ENCODE measurements around the gene XXYLT1. TPM values are rescaled to one million over a fixed set of nuclear protein-coding genes. Genes with fewer than 3 reads are reported as not detected.
A peak's percentile ranks its signal among the peaks of the same experiment; 100 is the strongest.

XXYLT1 gene
- total RNA-seq, 1 experiment from 2014 or later: 53.9 TPM

DNA sequence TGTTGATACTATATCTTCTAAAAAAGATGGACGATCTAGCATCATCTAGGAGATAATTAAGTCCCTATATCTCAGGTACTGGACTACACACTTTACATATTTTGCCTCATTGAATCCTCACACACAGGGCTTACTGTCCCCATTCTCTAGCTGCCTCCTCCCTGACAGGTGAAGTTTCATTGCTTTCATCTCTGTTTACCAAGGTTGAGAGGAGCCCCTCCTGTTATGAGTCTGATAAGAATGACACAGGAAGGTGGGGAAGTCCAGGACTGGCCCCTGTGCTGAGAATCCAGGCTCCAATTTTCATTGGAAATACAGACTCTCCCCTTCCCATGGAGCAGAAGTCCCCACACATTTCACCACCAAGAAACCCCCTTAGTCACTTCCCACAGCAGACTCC lies 105.2 kb downstream of the XXYLT1 start:
- CTCF ChIA-PET: no interaction called here
- intact Hi-C loops (cut with micrococcal nuclease; ENCODE audit: unreplicated experiment): no loop called here
- no peaks in the 10 kb centered on the region for H3K9me3 ChIP-seq (ENCODE audit: low read depth, low read length, poor library complexity, severe bottlenecking)
- no peaks in the 10 kb centered on the region for H3K36me3 ChIP-seq (ENCODE audit: insufficient read depth, low read length, poor library complexity, severe bottlenecking)
- no peak overlapping the region for H3K4me3 ChIP-seq (ENCODE audit: low read depth, low read length, poor library complexity, severe bottlenecking)
- no peak overlapping the region for H3K27ac ChIP-seq (ENCODE audit: low read depth, low read length, poor library complexity, severe bottlenecking)
- POLR2A ChIA-PET (ENCODE audit: low non-redundant PET): no interaction called here
- no peaks in the 10 kb centered on the region for H3K27me3 ChIP-seq (replicated peaks; ENCODE audit: insufficient read depth, low read depth, low read length, poor library complexity)
- H3K4me1 ChIP-seq (ENCODE audit: insufficient read depth, low read length, poor library complexity, severe bottlenecking): peaks cover 9% of the 10 kb centered on the region
- DNase-seq (ENCODE audit: low spot score): no peak
- TF ChIP-seq, protein P1, sequence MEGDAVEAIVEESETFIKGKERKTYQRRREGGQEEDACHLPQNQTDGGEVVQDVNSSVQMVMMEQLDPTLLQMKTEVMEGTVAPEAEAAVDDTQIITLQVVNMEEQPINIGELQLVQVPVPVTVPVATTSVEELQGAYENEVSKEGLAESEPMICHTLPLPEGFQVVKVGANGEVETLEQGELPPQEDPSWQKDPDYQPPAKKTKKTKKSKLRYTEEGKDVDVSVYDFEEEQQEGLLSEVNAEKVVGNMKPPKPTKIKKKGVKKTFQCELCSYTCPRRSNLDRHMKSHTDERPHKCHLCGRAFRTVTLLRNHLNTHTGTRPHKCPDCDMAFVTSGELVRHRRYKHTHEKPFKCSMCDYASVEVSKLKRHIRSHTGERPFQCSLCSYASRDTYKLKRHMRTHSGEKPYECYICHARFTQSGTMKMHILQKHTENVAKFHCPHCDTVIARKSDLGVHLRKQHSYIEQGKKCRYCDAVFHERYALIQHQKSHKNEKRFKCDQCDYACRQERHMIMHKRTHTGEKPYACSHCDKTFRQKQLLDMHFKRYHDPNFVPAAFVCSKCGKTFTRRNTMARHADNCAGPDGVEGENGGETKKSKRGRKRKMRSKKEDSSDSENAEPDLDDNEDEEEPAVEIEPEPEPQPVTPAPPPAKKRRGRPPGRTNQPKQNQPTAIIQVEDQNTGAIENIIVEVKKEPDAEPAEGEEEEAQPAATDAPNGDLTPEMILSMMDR (conservative IDR thresholded peaks at IDR 0.05; ENCODE audit: low read depth, low read length): no peak
- no peak for TF ChIP-seq EZH2 (IDR thresholded peaks at IDR 0.05; ENCODE audit: borderline replicate concordance, low read depth, low read length, poor library complexity, severe bottlenecking)
- BruUV-seq (replicated peaks): no TSS peak

DNA sequence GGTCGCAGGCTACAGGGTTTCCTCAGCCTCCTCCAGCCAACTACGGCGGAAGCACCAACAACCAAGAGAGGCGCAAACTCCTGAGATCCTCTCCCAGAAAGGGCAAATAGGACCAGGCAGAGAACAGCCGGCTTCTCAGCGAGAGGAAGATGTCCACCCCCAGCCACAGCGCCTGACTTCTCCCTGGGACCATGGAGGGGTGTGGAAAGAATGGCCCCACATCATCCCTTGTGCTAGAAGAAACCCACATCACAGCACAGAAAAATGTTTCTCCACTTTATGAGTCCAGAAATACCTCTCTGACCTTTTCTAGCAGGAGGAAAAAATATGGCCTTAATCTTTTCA lies 105.7 kb downstream of the XXYLT1 start:
- Histone ChIP-seq H3K27me3 (replicated peaks; ENCODE audit: insufficient read depth, low read depth, low read length, poor library complexity) (no peaks in the 10 kb centered on the region), H3K4me3 (ENCODE audit: low read depth, low read length, poor library complexity, severe bottlenecking) (no peak overlapping the region), H3K9me3 (ENCODE audit: low read depth, low read length, poor library complexity, severe bottlenecking) (no peaks in the 10 kb centered on the region), H3K27ac (ENCODE audit: low read depth, low read length, poor library complexity, severe bottlenecking) (peak overlapping the region; percentile 46), H3K36me3 (ENCODE audit: insufficient read depth, low read length, poor library complexity, severe bottlenecking) (no peaks in the 10 kb centered on the region), H3K4me1 (ENCODE audit: insufficient read depth, low read length, poor library complexity, severe bottlenecking) (peaks cover 15% of the 10 kb centered on the region)
- intact Hi-C loops (cut with micrococcal nuclease; ENCODE audit: unreplicated experiment): no loop called here
- DNase-seq (ENCODE audit: low spot score): no peak
- TF ChIP-seq, protein P1 (conservative IDR thresholded peaks at IDR 0.05; ENCODE audit: low read depth, low read length): no peak
- no peak for TF ChIP-seq EZH2 (IDR thresholded peaks at IDR 0.05; ENCODE audit: borderline replicate concordance, low read depth, low read length, poor library complexity, severe bottlenecking)
- BruUV-seq (replicated peaks): no TSS peak
- ChIA-PET CTCF (no interaction called here), POLR2A (ENCODE audit: low non-redundant PET) (no interaction called here)

DNA sequence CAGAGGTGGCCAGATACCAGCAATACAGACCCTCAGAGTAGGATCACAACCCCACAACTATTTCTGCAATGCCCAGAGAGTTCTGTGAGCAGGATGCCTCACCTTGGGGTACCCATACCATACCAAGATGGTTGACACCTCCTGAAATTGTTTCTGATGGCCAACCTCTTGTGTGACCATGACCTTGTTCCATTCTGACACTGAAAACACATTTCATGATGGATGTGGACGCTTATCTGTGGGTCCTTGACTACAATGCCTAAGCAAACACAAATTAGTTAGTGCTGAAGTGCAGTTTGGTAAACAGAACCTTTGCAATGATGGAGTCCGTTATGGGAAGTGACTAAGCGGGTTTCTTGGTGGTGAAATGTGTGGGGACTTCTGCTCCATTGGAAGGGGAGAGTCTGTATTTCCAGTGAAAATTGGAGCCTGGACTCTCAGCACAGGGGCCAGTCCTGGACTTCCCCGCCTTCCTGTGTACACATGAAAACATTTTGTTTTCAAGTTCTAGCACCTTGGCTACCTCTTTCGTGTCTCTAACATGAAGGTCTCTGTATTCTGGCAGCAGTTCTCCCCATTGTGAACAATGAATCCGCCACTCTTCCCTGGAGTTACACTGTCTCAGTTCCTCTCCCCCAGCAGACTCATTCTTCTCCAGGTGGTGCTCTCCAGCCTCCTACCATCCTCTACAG lies 106.2 kb downstream of the XXYLT1 start:
- ChIA-PET POLR2A (ENCODE audit: low non-redundant PET) (no interaction called here), CTCF (no interaction called here)
- intact Hi-C loops (cut with micrococcal nuclease; ENCODE audit: unreplicated experiment): no loop called here
- Histone ChIP-seq H3K9me3 (ENCODE audit: low read depth, low read length, poor library complexity, severe bottlenecking) (no peaks in the 10 kb centered on the region), H3K27me3 (replicated peaks; ENCODE audit: insufficient read depth, low read depth, low read length, poor library complexity) (no peaks in the 10 kb centered on the region), H3K36me3 (ENCODE audit: insufficient read depth, low read length, poor library complexity, severe bottlenecking) (no peaks in the 10 kb centered on the region), H3K4me3 (ENCODE audit: low read depth, low read length, poor library complexity, severe bottlenecking) (no peak overlapping the region), H3K4me1 (ENCODE audit: insufficient read depth, low read length, poor library complexity, severe bottlenecking) (peaks cover 19% of the 10 kb centered on the region), H3K27ac (ENCODE audit: low read depth, low read length, poor library complexity, severe bottlenecking) (peak overlapping the region; percentile 46)
- no peak for TF ChIP-seq EZH2 (IDR thresholded peaks at IDR 0.05; ENCODE audit: borderline replicate concordance, low read depth, low read length, poor library complexity, severe bottlenecking)
- TF ChIP-seq, protein P1 (conservative IDR thresholded peaks at IDR 0.05; ENCODE audit: low read depth, low read length): no peak
- no TSS peak for BruUV-seq (replicated peaks)
- DNase-seq (ENCODE audit: low spot score): no peak
